Activated CD4-positive, alpha-beta memory T cell treated with anti-CD3 and anti-CD28 coated beads for 36 hours (primary cell): ENCODE results near the gene IDS. TPM values are rescaled to one million over a fixed set of nuclear protein-coding genes. Genes with fewer than 3 reads are reported as not detected.

ENCODE experiments used
- CTCF ChIA-PET: fragments of 350-600 bp; sonication (Branson Sonifier 250); formaldehyde crosslinking; loops from one replicate; lab custom pipeline; 2021; ENCODE audit warnings: antibody characterized with exemption, inconsistent platforms; lab: Charles Lee
- POLR2A ChIA-PET: fragments of 350-600 bp; sonication (Branson Sonifier 250); formaldehyde crosslinking; loops from one replicate; lab custom pipeline; 2021; ENCODE audit warnings: antibody characterized with exemption; lab: Charles Lee
- DNase-seq: peaks from one replicate; pipeline ENCODE4 v3.0.0-alpha.2; 2020
- H3K27ac Mint-ChIP-seq: one replicate; pipeline ENCODE4 v1.8.0; 2021; ENCODE audit warnings: mixed read lengths
- H3K27me3 Mint-ChIP-seq: one replicate; pipeline ENCODE4 v1.8.0; 2021; ENCODE audit warnings: mixed read lengths
- H3K36me3 Mint-ChIP-seq: one replicate; pipeline ENCODE4 v1.8.0; 2021; ENCODE audit warnings: mixed read lengths
- H3K4me1 Mint-ChIP-seq: one replicate; pipeline ENCODE4 v1.8.0; 2021; ENCODE audit warnings: low read depth, mixed read lengths
- H3K4me3 Mint-ChIP-seq: one replicate; pipeline ENCODE4 v1.8.0; 2021; ENCODE audit warnings: mild to moderate bottlenecking, mixed read lengths
- H3K9me3 Mint-ChIP-seq: one replicate; pipeline ENCODE4 v1.8.0; 2021; ENCODE audit warnings: mixed read lengths
- intact Hi-C: fragments of 100-400 bp; cut with micrococcal nuclease; formaldehyde crosslinking; loops from one replicate; pipeline ENCODE4 v1.15.1; 2023
- total RNA-seq, 2 experiments: library from RNA; stranded (reverse); gene quantifications; one replicate each; pipeline ENCODE4 v1.2.3, GENCODE V29; 2021

The IDS gene
- total RNA-seq, 2 experiments from 2014 or later = 71.6 to 72.2 TPM

- intact Hi-C loops = no loop called here
- Mint-ChIP-seq H3K9me3 (no peaks in the 10 kb centered on the region), H3K4me1 (no peaks in the 10 kb centered on the region), H3K27me3 (peaks cover 2% of the 10 kb centered on the region), H3K4me3 (no peak overlapping the region), H3K27ac (no peak overlapping the region), H3K36me3 (no peaks in the 10 kb centered on the region)
- ChIA-PET POLR2A (no interaction called here), CTCF (no interaction called here)
- no peak for DNase-seq
Measured at GRCh38 chrX:149433451-149433850, 71.7 kb downstream of the IDS start.

- H3K27ac Mint-ChIP-seq = no peak overlapping the region
- intact Hi-C loops = no loop called here
- H3K27me3 Mint-ChIP-seq = peaks cover 2% of the 10 kb centered on the region
- DNase-seq = no peak
- ChIA-PET POLR2A (no interaction called here), CTCF (no interaction called here)
- H3K36me3 Mint-ChIP-seq = no peaks in the 10 kb centered on the region
- H3K9me3 Mint-ChIP-seq = no peaks in the 10 kb centered on the region
- H3K4me3 Mint-ChIP-seq = no peak overlapping the region
- no peaks in the 10 kb centered on the region for H3K4me1 Mint-ChIP-seq
Measured at GRCh38 chrX:149433051-149433450, 72.1 kb downstream of the IDS start.

Other genes with a start within 250 kb of the IDS start
- 10 to 100 TPM; 22.1 to 24.7 TPM for gene EOLA1, start 35.7 kb upstream of the IDS start, total RNA-seq
- not detected for gene HSFX3, start 44.6 kb upstream of the IDS start, total RNA-seq
- gene MAGEA9B, start 82.2 kb upstream of the IDS start, total RNA-seq = not detected
- gene HSFX2, start 90.0 kb upstream of the IDS start, total RNA-seq = under 1 TPM in 1 of 2 experiments, not detected in 1; 0.29 TPM
- 10 to 100 TPM; 10.5 to 12.7 TPM for gene TMEM185A, start 126.5 kb upstream of the IDS start, total RNA-seq
- not detected for gene MAGEA11, start 206.8 kb upstream of the IDS start, total RNA-seq